NCI-H146 treated with DMSO at 0.1 percent for 48 hours (cell line): ENCODE results near the gene RELL2.

Experiments used
- DNase-seq: peaks from one replicate; lab custom pipeline; 2025; ENCODE audit not compliant: unreplicated experiment; lab: John Stamatoyannopoulos, UW

Gene RELL2

DNA sequence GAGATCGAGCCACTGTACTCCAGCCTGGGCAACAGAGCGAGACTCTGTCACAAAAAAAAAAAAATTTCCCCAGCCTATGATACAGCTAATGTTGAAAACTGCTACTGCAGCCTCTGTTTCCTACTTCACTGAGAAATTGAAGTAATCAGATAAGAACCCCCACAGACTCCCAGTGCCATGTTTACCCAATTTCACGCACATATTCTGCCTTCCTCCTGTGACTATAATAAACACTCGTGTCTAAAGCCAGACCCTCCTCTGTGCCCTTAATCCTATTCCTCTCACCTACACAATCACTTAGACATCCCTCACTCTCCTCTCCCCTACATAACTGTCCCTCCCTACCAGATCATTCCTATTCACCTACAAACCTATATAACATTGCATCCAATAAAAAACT is 38.9 kb downstream of the RELL2 start:
- DNase-seq: no peak

GRCh38 chr5:141677415-141677814 is 40.6 kb downstream of the RELL2 start:
- DNase-seq: no peak

DNA sequence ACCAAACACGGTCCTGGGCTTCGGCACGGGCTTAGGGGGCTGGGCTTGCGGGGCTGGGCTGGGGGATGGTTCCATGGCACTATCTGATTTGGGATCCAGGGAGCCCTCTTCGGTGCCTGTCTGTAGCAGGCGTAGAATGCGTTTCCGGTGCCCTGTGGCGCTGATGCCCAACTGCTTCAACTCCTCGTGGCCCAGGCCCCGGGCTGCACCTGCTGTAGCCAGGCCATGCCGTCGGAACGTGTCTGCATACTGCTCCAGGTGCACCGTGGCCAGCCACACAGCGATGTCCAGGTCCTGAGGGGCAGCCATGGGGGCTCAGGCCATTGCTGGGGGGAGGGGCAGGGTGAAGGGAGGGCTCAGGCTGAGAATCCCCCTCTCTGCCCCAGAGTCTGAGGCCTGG is 43.4 kb downstream of the RELL2 start:
- no peak for DNase-seq

DNA sequence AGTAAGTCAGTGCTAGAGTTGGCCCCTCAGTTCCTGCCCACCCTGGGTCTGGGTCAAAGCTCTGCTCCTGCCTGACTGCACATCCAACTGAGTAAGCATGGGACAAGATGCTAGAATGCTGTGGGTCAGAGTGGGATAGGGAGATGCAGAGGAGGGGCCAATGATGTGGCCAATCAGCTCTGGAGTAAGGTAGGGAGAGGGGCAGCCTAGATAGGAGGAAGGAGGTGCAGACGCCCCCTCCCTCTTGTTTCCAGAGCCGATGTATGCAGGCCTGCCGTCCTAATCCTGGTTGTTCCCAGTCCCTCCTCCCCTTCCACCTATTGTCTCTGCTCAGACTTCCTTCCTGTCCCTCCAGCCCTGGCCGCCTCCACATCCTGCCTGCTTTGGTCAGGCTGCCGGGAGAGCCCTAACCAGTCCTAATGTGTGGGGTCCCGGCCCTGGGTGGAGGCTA is 44.0 kb downstream of the RELL2 start:
- DNase-seq: no peak

DNA sequence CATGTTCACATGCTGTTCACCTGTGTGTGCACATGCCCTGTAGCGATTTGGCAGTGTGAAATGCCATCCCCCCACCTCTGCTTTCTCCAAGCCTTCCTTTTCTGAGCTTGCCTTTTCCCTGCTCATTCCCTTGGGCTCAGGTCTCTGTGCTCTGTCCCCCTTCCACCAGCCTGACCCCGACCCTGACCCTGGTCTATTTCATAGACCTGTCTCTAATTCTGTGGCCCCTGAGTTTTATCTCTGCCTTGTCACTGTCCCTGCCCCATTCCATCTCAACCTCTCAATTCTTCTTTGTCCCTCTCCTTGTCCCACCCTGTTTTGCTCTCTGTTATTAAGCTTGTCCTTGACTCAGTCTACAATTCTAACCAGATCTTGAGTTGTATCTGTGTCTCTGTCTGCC is 44.5 kb downstream of the RELL2 start:
- no peak for DNase-seq

DNA sequence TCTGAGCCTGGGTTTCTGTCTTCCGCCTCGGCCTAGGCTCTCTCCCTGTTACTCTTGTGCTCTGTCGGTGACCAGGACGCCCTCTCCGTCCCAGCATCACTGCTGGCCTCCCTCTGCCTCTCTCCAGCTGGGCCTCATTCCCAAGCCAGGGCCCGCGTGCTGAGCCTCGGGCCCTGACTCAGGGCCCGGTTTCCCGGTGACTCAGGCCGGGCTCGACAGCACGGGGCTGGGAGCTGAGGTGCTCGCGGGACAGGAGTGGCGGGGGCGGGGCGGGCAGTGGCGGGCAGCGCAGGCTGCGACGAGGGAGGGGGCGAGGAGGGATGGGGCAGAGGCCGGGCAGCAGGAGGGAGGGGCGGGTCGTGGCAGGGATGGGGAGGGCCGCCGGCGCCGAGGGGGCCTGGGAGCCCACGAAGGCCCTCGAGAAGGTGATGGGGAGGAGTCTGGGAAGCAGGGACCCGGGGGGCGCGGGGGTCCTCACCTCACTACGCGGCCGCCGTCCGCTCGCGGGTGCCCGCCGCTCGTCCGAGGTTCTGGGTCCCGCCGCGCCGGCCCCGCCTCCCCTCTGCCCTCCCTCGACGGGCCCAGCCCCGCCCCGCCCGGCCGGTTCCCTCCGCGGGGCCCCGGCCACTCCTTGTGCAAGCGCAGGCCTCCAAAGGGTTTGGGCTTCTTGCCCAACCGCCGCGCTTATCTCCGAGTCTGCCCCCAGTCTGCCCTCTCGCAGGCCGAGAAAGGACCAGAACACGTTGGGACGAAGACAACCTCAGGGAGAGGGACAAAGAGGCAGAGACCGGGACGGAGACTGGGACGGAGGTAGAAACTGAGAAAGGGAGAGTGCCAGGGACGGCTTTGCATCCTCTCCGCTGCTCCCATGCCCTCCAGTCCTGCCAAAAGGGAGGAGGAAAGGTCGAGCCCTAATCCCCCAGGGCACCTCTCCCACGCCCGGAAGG is 45.2 kb downstream of the RELL2 start, which contains the start of gene ARAP3:
TSS of gene ARAP3 (minus strand) at position 536 of the 947 bp plus-strand sequence. CDS start 1,744 bp downstream, outside the sequence.
- DNase-seq: no peak

- DNase-seq: no peak
These were observed 46.9 kb downstream of the RELL2 start for GRCh38 chr5:141683596-141684141.

GRCh38 chr5:141685591-141685990 is 48.8 kb downstream of the RELL2 start:
- DNase-seq: no peak

DNA sequence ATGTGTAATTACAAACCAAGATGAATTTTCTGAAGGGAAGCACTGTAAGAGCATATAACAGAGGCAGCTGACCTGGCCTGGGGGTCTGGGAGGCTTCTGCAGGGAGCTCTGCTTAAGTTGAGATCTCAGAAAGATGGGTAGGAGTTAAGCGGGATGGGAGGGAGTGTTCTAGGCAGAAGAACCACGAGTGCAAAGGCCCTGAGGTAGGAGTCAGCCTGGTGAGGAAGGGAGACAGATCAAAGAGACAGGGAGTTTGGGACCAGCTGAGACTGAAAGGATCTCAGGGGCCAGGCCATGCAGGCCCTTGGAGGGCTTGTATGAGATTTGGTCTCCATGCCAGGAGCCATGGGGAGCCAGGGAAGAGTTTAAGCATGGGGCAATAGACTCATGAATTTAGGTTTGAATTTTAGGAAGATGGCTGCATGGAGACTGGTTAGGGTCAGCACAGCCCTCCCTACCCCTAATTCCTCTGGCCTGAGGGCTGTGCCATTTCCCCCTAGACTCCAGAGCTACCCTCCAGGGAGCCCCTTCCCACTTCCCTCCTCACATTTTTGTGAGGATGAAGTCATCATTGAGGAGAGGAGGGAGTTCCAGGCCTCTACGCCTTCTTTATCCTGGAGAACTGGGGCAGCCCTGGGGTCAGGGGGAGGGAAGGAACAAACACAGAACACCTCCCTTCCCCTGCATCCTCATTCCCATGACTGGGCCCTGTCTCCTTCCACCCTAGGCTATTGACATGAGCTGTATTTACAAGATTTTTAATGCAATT is 50.0 kb downstream of the RELL2 start:
- no peak for DNase-seq
